Karpas-422 (cell line): ENCODE measurements around the gene CLMN. TPM values are rescaled to one million over a fixed set of nuclear protein-coding genes. Genes with fewer than 3 reads are reported as not detected.

Experiments
- DNase-seq: peaks from one replicate; pipeline ENCODE4 v3.0.0-alpha.2; 2015
- H2AFZ ChIP-seq: fragments of 200-600 bp; sonication (generic); 2 replicates; pipeline ENCODE4 v1.6.1; 2014; ENCODE audit warnings: antibody characterized with exemption, low read length, mixed read lengths
- H3K27ac ChIP-seq: fragments of 200-600 bp; sonication (generic); 2 replicates; pipeline ENCODE4 v1.5.1; 2014; ENCODE audit warnings: mild to moderate bottlenecking, low read length, moderate library complexity
- H3K27me3 ChIP-seq: fragments of 200-600 bp; sonication (generic); 2 replicates; pipeline ENCODE4 v1.6.1; 2014; ENCODE audit warnings: low read length, mixed read lengths
- H3K36me3 ChIP-seq: fragments of 200-600 bp; sonication (generic); 2 replicates; pipeline ENCODE4 v1.6.1; 2014; ENCODE audit warnings: low read length, mixed read lengths; ENCODE audit not compliant: insufficient read depth
- H3K4me1 ChIP-seq: fragments of 200-600 bp; sonication (generic); 2 replicates; pipeline ENCODE4 v1.6.1; 2014; ENCODE audit warnings: mild to moderate bottlenecking, low read length, mixed read lengths
- H3K4me2 ChIP-seq: fragments of 200-600 bp; sonication (generic); 2 replicates; pipeline ENCODE4 v1.6.1; 2014; ENCODE audit warnings: low read length, low read depth, mild to moderate bottlenecking; ENCODE audit not compliant: poor library complexity, severe bottlenecking
- H3K4me3 ChIP-seq: fragments of 200-600 bp; sonication (generic); 2 replicates; pipeline ENCODE4 v1.5.1; 2014; ENCODE audit warnings: mild to moderate bottlenecking, antibody characterized with exemption, low read length, mixed read lengths
- H3K79me2 ChIP-seq: fragments of 200-600 bp; sonication (generic); 2 replicates; pipeline ENCODE4 v1.6.1; 2014; ENCODE audit warnings: mild to moderate bottlenecking, low read length, mixed read lengths
- H3K9ac ChIP-seq: fragments of 200-600 bp; sonication (generic); 2 replicates; pipeline ENCODE4 v1.6.0; 2014; ENCODE audit warnings: low read length
- H3K9me2 ChIP-seq: fragments of 200-600 bp; sonication (generic), shearing (Covaris generic); replicated peaks from 2 replicates; pipeline ENCODE4 v1.6.0; 2014; ENCODE audit warnings: mild to moderate bottlenecking, low read length, moderate library complexity; ENCODE audit not compliant: insufficient read depth
- H3K9me3 ChIP-seq: fragments of 300-700, 200-600 bp; sonication (generic); 2 replicates; pipeline ENCODE4 v1.6.1; 2014; ENCODE audit warnings: low read length, mixed read lengths
- H4K20me1 ChIP-seq: fragments of 200-600 bp; sonication (generic); 2 replicates; pipeline ENCODE4 v1.6.1; 2014; ENCODE audit warnings: mild to moderate bottlenecking, antibody characterized with exemption, low read length, low read depth; ENCODE audit not compliant: insufficient read depth
- total RNA-seq: library from RNA; depleted of rRNA; stranded (reverse); fragments of >200 nt; shearing (Covaris generic); gene quantifications from 2 replicates; pipeline ENCODE4 v1.2.3, GENCODE V29; 2014; ENCODE audit warnings: low replicate concordance

The CLMN gene
- total RNA-seq, 1 experiment from 2014 or later: 56.1 TPM

- Histone ChIP-seq H3K9me3 (no peaks in the 10 kb centered on the region), H3K4me2 (peak overlapping the region; percentile 71)
Observed at GRCh38 chr14:95315579-95315978, 4.1 kb downstream of the CLMN start.

GRCh38 chr14:95315156-95315555 lies 4.6 kb downstream of the CLMN start:
- DNase-seq: no peak
- peak overlapping the region; percentile 37; the same call in 1 of the 2 replicates for H3K4me3 ChIP-seq
- H3K9me3 ChIP-seq: no peaks in the 10 kb centered on the region
- peaks cover 4% of the 10 kb centered on the region; the same call in 1 of the 2 replicates for H4K20me1 ChIP-seq
- peak overlapping the region; percentile 86 for H3K9ac ChIP-seq
- peak overlapping the region; percentile 86 for H3K27ac ChIP-seq
- peaks cover 81% of the 10 kb centered on the region for H3K79me2 ChIP-seq
- no peaks in the 10 kb centered on the region for H3K27me3 ChIP-seq
- H3K9me2 ChIP-seq: no peaks in the 10 kb centered on the region
- peak overlapping the region; percentile 71 for H3K4me2 ChIP-seq
- peaks cover 92% of the 10 kb centered on the region for H3K4me1 ChIP-seq
- H3K36me3 ChIP-seq: peaks cover 10% of the 10 kb centered on the region; the same call in 1 of the 2 replicates
- no peak overlapping the region for H2AFZ ChIP-seq

More at GRCh38 chr14:95315579-95315978, 4.1 kb downstream of the CLMN start:
- Histone ChIP-seq H4K20me1 (peaks cover 4% of the 10 kb centered on the region; the same call in 1 of the 2 replicates), H2AFZ (no peak overlapping the region), H3K4me1 (peaks cover 93% of the 10 kb centered on the region), H3K36me3 (peaks cover 6% of the 10 kb centered on the region; the same call in 1 of the 2 replicates), H3K4me3 (no peak overlapping the region), H3K79me2 (peaks cover 77% of the 10 kb centered on the region), H3K27ac (peak overlapping the region; percentile 86), H3K9me2 (no peaks in the 10 kb centered on the region), H3K27me3 (no peaks in the 10 kb centered on the region), H3K9ac (peak overlapping the region; percentile 86)
- no peak for DNase-seq

GRCh38 chr14:95314609-95315008 lies 5.1 kb downstream of the CLMN start:
- H3K27ac ChIP-seq: peak overlapping the region; percentile 86
- peak overlapping the region; percentile 37; the same call in 1 of the 2 replicates for H3K4me3 ChIP-seq
- peaks cover 11% of the 10 kb centered on the region; the same call in 1 of the 2 replicates for H3K36me3 ChIP-seq
- H3K27me3 ChIP-seq: no peaks in the 10 kb centered on the region
- no peaks in the 10 kb centered on the region for H3K9me2 ChIP-seq
- H3K4me1 ChIP-seq: peaks cover 94% of the 10 kb centered on the region
- no peaks in the 10 kb centered on the region for H3K9me3 ChIP-seq
- peak; percentile 66 for DNase-seq
- peaks cover 86% of the 10 kb centered on the region for H3K79me2 ChIP-seq
- H4K20me1 ChIP-seq: peaks cover 4% of the 10 kb centered on the region; the same call in 1 of the 2 replicates
- peak overlapping the region; percentile 86 for H3K9ac ChIP-seq
- H3K4me2 ChIP-seq: peak overlapping the region; percentile 71
- no peak overlapping the region for H2AFZ ChIP-seq

GRCh38 chr14:95313707-95314106 lies 6.0 kb downstream of the CLMN start:
- Histone ChIP-seq H3K79me2 (peaks cover 93% of the 10 kb centered on the region), H3K4me1 (peaks cover 97% of the 10 kb centered on the region), H3K9me2 (no peaks in the 10 kb centered on the region), H4K20me1 (peaks cover 4% of the 10 kb centered on the region; the same call in 1 of the 2 replicates), H3K9me3 (no peaks in the 10 kb centered on the region), H3K27me3 (no peaks in the 10 kb centered on the region), H3K36me3 (peaks cover 11% of the 10 kb centered on the region; the same call in 1 of the 2 replicates), H3K9ac (peak overlapping the region; percentile 86), H3K27ac (peak overlapping the region; percentile 86), H2AFZ (no peak overlapping the region), H3K4me2 (peak overlapping the region; percentile 71), H3K4me3 (peak overlapping the region; percentile 37)
- peak; percentile 89 for DNase-seq

- Histone ChIP-seq H2AFZ (no peak overlapping the region), H3K9me3 (no peaks in the 10 kb centered on the region), H3K4me1 (peaks cover 97% of the 10 kb centered on the region), H3K79me2 (peaks cover 93% of the 10 kb centered on the region), H3K4me2 (peak overlapping the region; percentile 71), H3K36me3 (peaks cover 11% of the 10 kb centered on the region; the same call in 1 of the 2 replicates), H3K27me3 (no peaks in the 10 kb centered on the region), H3K27ac (peak overlapping the region; percentile 86), H4K20me1 (peaks cover 1% of the 10 kb centered on the region; the same call in 1 of the 2 replicates), H3K4me3 (peak overlapping the region; percentile 37), H3K9me2 (no peaks in the 10 kb centered on the region), H3K9ac (peak overlapping the region; percentile 86)
- DNase-seq: peak; percentile 74
Observed at GRCh38 chr14:95313190-95313589, 6.5 kb downstream of the CLMN start.

GRCh38 chr14:95312311-95312710 lies 7.4 kb downstream of the CLMN start:
- Histone ChIP-seq H3K4me2 (no peak overlapping the region), H3K9me2 (no peaks in the 10 kb centered on the region)

GRCh38 chr14:95311752-95312151 lies 8.0 kb downstream of the CLMN start:
- Histone ChIP-seq H4K20me1 (no peaks in the 10 kb centered on the region), H3K4me1 (peaks cover 97% of the 10 kb centered on the region), H3K4me2 (no peak overlapping the region), H2AFZ (no peak overlapping the region), H3K79me2 (peaks cover 94% of the 10 kb centered on the region), H3K4me3 (no peak overlapping the region), H3K9ac (no peak overlapping the region), H3K27ac (peak overlapping the region; percentile 86), H3K27me3 (no peaks in the 10 kb centered on the region), H3K9me2 (no peaks in the 10 kb centered on the region), H3K9me3 (no peaks in the 10 kb centered on the region), H3K36me3 (peaks cover 11% of the 10 kb centered on the region; the same call in 1 of the 2 replicates)
- no peak for DNase-seq

More at GRCh38 chr14:95312311-95312710, 7.4 kb downstream of the CLMN start:
- H2AFZ ChIP-seq: no peak overlapping the region
- H3K27ac ChIP-seq: peak overlapping the region; percentile 86
- no peaks in the 10 kb centered on the region for H4K20me1 ChIP-seq
- H3K9me3 ChIP-seq: no peaks in the 10 kb centered on the region
- H3K4me3 ChIP-seq: no peak overlapping the region
- peaks cover 11% of the 10 kb centered on the region; the same call in 1 of the 2 replicates for H3K36me3 ChIP-seq
- H3K4me1 ChIP-seq: peaks cover 97% of the 10 kb centered on the region
- H3K27me3 ChIP-seq: no peaks in the 10 kb centered on the region
- H3K79me2 ChIP-seq: peaks cover 94% of the 10 kb centered on the region
- no peak for DNase-seq
- H3K9ac ChIP-seq: peak overlapping the region; percentile 2

GRCh38 chr14:95310635-95311380 lies 8.9 kb downstream of the CLMN start:
- no peak overlapping the region for H3K4me3 ChIP-seq
- peaks cover 91% of the 10 kb centered on the region for H3K79me2 ChIP-seq
- peaks cover 97% of the 10 kb centered on the region for H3K4me1 ChIP-seq
- H2AFZ ChIP-seq: no peak overlapping the region
- H3K9me2 ChIP-seq: no peaks in the 10 kb centered on the region
- no peak overlapping the region for H3K9ac ChIP-seq
- H3K36me3 ChIP-seq: peaks cover 11% of the 10 kb centered on the region; the same call in 1 of the 2 replicates
- H3K9me3 ChIP-seq: no peaks in the 10 kb centered on the region
- no peak overlapping the region for H3K4me2 ChIP-seq
- DNase-seq: peak; percentile 59
- H3K27ac ChIP-seq: peak overlapping the region; percentile 39
- H4K20me1 ChIP-seq: no peaks in the 10 kb centered on the region
- H3K27me3 ChIP-seq: no peaks in the 10 kb centered on the region
